BLaER1 treated with 17β-estradiol and CSF1 and Interleukin-3, amounts not matched to agents 10 nM and 100 nM (cell line): ENCODE results near the gene IL17RD.

Experiments
- H3K27ac ChIP-seq, 11 experiments: shearing (Covaris generic); formaldehyde crosslinking; 2 replicates each; pipeline ENCODE4 v1.8.1; 2022
- H3K27me3 ChIP-seq, 11 experiments: shearing (Covaris generic); formaldehyde crosslinking; 2 replicates each; pipeline ENCODE4 v1.8.1; 2022
- H3K36me3 ChIP-seq, 11 experiments: shearing (Covaris generic); formaldehyde crosslinking; 2 replicates each; pipeline ENCODE4 v1.8.1; 2022
- H3K4me1 ChIP-seq, 10 experiments: shearing (Covaris generic); formaldehyde crosslinking; 2 replicates each; pipeline ENCODE4 v1.8.1; 2022
- H3K4me2 ChIP-seq, 11 experiments: shearing (Covaris generic); formaldehyde crosslinking; 2 replicates each; pipeline ENCODE4 v1.8.1; 2022
- H3K4me3 ChIP-seq, 10 experiments: shearing (Covaris generic); formaldehyde crosslinking; 2 replicates each; pipeline ENCODE4 v1.8.1; 2022
- H3K9ac ChIP-seq, 11 experiments: shearing (Covaris generic); formaldehyde crosslinking; 2 replicates each; pipeline ENCODE4 v1.8.1; 2022
- H3K9me3 ChIP-seq, 11 experiments: shearing (Covaris generic); formaldehyde crosslinking; replicated peaks in 1 of 11; 2 replicates each; pipeline ENCODE4 v1.8.1; 2022
- H4K20me1 ChIP-seq, 11 experiments: shearing (Covaris generic); formaldehyde crosslinking; 2 replicates each; pipeline ENCODE4 v1.8.1; 2022
- Cebpa-rat ChIP-seq, 11 experiments: shearing (Covaris generic); IDR thresholded peaks; 2 replicates each; pipeline ENCODE4 v1.8.1; 2022

IL17RD gene

DNA sequence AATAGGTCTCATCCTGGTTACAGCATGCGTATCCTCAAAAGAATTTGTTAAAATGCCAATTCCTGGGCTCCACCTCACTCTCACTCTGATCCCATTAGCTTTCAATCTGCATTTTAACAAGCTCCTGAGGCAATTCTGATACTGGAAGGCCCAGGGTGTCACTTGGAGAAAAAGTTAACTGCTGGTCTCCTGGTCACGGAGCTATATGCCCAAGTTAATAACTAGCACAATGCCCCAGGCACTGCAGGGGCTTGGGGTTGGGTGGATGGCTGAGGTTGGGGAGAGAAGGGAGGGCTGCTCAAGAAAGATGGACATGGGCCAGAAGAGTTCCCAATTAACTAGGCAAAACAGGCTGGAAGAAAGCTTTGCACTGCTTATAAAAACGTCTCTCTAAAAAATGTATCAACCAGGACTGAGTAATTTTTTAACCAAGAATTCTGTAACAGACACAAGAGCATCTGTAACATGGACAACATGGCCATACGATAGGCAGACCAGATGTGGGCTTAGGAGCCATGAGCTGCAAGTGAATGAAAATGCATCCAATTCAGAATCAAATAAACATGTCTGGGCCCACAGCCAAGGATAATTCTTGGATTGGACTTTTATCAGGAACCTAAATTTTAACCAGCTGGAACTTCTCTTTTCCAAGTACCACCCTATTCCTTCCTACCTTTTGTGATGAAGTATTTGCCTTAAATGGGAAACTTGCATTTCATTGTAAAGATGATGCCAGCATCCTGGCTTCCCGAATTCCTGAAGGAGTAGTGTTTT lies 4.2 kb downstream of the IL17RD start:
- Histone ChIP-seq H4K20me1 (peaks cover 0 to 84% (median 10%) of the 10 kb centered on the region in 11 experiments; a peak in 15 of 22 replicates), H3K9me3 (no peaks in the 10 kb centered on the region), H3K27ac (no peak overlapping the region), H3K4me2 (peak overlapping the region in 6 of 11 experiments; percentile 78 to 97 (median 89); a peak in 10 of 22 replicates), H3K9ac (no peak overlapping the region), H3K36me3 (no peaks in the 10 kb centered on the region), H3K27me3 (peaks cover 47 to 99% (median 70%) of the 10 kb centered on the region in 11 experiments), H3K4me1 (peaks cover 17 to 47% (median 33%) of the 10 kb centered on the region in 10 experiments), H3K4me3 (no peak overlapping the region)
- no peak for TF ChIP-seq Cebpa-rat (IDR thresholded peaks at IDR 0.05)

DNA sequence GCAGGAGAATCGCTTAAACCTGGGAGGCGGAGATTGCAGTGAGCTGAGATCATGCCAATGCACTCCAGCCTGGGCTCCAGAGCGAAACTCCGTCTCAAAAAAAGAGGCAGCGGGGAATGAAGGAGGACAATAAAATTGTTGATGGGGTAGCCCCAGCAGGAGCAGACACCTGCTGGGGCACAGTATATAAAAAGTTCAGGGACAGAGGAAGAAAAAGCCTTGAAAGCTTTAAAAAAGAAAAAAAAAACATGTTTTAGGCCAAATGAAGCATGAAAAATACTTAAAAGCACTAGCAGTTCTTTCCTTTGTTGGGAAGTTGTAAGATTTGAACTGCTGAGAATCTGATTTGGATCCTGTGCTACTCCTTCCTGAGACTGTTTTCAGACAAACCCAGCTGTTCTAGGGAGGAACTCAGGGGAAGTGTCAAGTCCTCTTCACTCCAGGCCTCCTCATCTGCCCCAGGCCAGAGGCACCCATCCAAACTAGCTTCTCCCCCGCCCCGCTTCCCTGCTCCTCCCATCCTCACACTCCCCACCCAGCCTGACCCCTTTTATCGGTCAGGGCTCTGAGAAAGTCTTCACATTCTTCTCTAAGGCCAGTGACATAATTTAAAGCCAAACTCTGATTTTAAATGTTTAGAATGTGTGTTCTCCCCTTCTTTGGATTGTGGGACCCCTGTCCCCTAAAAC lies 4.9 kb downstream of the IL17RD start:
- H3K9me3 ChIP-seq = no peaks in the 10 kb centered on the region
- peak overlapping the region in 8 of 11 experiments; percentile 10 to 97 (median 88); a peak in 13 of 22 replicates for H3K4me2 ChIP-seq
- peaks cover 0 to 80% (median 10%) of the 10 kb centered on the region in 11 experiments; a peak in 15 of 22 replicates for H4K20me1 ChIP-seq
- H3K27ac ChIP-seq = no peak overlapping the region
- no peak overlapping the region for H3K9ac ChIP-seq
- TF ChIP-seq Cebpa-rat (IDR thresholded peaks at IDR 0.05) = no peak
- H3K4me1 ChIP-seq = peaks cover 17 to 45% (median 34%) of the 10 kb centered on the region in 10 experiments
- H3K4me3 ChIP-seq = no peak overlapping the region
- H3K27me3 ChIP-seq = peaks cover 47 to 99% (median 66%) of the 10 kb centered on the region in 11 experiments
- no peaks in the 10 kb centered on the region for H3K36me3 ChIP-seq

DNA sequence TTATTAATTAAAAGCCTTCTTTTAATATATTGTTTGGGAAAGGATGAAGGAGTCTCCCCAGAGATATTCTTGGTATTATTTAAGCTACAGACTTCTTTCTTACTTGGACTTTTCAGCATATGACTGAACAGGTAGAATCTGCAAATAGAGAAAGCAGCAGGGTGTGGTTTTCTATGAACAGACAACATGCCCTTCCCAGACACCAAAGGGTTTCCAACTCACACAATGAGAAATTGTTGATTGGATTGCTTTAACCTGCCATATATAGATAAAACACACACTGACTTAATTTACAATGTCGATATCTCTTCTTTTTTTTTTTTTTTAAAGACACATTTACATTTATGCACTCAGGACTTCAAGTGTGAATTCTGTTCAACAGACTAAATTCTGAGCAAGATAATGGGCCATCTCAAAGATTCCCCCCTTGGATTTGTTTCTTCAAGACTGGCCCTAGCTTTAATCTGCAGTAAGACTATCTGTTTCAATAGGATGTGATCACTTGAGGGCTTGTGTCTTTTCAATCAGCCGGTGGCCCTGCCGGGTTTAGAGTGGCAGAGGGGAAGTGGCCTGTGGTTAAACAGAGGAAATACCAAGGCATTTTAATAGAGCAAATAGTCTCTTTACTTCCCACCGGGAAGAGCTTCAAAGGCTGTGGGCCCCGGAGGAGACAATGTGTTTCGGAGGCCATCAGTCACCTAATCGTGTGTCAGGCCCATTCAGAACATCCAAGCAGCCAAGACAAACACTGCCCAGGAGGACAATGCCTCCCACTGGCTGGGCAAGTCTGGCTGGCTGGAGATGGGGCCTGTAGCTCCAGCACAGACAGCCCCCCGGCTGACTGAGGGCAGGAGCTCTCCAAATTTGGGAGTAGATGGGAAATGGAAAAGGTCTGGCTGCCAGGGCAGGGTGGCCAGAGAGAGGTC lies 6.1 kb downstream of the IL17RD start:
- no peaks in the 10 kb centered on the region for H3K36me3 ChIP-seq
- peaks cover 12 to 45% (median 29%) of the 10 kb centered on the region in 10 experiments for H3K4me1 ChIP-seq
- peak overlapping the region; percentile 71 to 97 (median 78) for H3K4me2 ChIP-seq
- H3K4me3 ChIP-seq = 0 out of 20 replicates have a peak overlapping the region, but pooled peaks of 1 of the 10 experiments have one; percentile 0
- TF ChIP-seq Cebpa-rat (IDR thresholded peaks at IDR 0.05) = no peak
- peaks cover 0 to 75% (median 3%) of the 10 kb centered on the region in 11 experiments; a peak in 14 of 22 replicates for H4K20me1 ChIP-seq
- peaks cover 35 to 98% (median 57%) of the 10 kb centered on the region in 11 experiments for H3K27me3 ChIP-seq
- H3K9ac ChIP-seq = no peak overlapping the region; a peak in 1 of 22 replicates
- H3K27ac ChIP-seq = no peak overlapping the region
- H3K9me3 ChIP-seq = no peaks in the 10 kb centered on the region

DNA sequence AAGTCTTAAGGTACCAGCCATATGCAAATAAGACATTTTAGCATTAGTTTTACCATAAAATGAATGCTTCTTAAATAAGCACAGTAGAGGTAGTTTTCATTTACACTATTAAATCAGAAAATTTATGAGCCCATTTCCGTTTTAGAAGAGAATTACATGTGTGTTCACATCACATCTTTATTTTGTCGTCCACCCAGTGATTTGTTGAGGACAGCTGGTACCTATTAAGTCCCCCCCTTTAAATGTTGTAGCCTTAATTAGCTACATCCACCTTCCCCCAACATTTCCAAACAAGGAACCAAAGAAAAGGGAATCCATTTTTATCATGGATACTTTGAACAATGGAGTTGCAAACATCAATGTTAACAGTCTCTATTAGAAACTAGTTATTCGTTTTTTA lies 6.8 kb downstream of the IL17RD start:
- TF ChIP-seq Cebpa-rat (IDR thresholded peaks at IDR 0.05) = no peak
- H3K4me2 ChIP-seq = peak overlapping the region in 7 of 11 experiments; percentile 75 to 97 (median 88); a peak in 11 of 22 replicates
- H3K27me3 ChIP-seq = peaks cover 28 to 93% (median 49%) of the 10 kb centered on the region in 11 experiments
- no peaks in the 10 kb centered on the region for H3K36me3 ChIP-seq
- no peak overlapping the region for H3K9ac ChIP-seq
- peaks cover 0 to 70% (median 0%) of the 10 kb centered on the region in 11 experiments; a peak in 9 of 22 replicates for H4K20me1 ChIP-seq
- peaks cover 11 to 45% (median 28%) of the 10 kb centered on the region in 10 experiments for H3K4me1 ChIP-seq
- no peaks in the 10 kb centered on the region for H3K9me3 ChIP-seq
- H3K27ac ChIP-seq = no peak overlapping the region
- H3K4me3 ChIP-seq = no peak overlapping the region

DNA sequence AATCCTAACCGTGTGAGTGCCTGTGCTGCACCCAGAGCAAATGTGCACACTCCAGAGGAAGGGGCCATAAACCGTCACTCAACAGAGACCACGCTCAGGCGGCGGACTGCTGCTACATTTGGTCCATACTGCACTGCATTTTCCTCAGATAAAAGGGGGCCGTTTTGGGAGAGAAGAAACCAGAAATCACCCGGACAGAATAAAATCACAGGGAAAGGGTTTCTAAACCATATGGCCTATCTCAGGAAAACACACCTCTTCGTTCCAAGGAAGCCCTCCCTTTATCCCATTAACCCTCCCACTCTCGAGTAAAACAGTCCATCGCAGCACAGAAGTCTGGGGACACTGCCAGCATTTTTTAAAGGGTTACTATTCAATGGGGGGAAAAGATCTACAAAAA lies 7.6 kb downstream of the IL17RD start:
- no peak overlapping the region for H3K27ac ChIP-seq
- TF ChIP-seq Cebpa-rat (IDR thresholded peaks at IDR 0.05) = no peak
- H3K4me1 ChIP-seq = peaks cover 11 to 45% (median 28%) of the 10 kb centered on the region in 10 experiments
- peaks cover 0 to 62% (median 0%) of the 10 kb centered on the region in 11 experiments; a peak in 9 of 22 replicates for H4K20me1 ChIP-seq
- H3K9ac ChIP-seq = no peak overlapping the region
- H3K27me3 ChIP-seq = peaks cover 20 to 92% (median 42%) of the 10 kb centered on the region in 11 experiments
- peak overlapping the region in 2 of 11 experiments; percentile 35 to 90; a peak in 3 of 22 replicates for H3K4me2 ChIP-seq
- H3K9me3 ChIP-seq = no peaks in the 10 kb centered on the region
- H3K36me3 ChIP-seq = no peaks in the 10 kb centered on the region
- H3K4me3 ChIP-seq = no peak overlapping the region

DNA sequence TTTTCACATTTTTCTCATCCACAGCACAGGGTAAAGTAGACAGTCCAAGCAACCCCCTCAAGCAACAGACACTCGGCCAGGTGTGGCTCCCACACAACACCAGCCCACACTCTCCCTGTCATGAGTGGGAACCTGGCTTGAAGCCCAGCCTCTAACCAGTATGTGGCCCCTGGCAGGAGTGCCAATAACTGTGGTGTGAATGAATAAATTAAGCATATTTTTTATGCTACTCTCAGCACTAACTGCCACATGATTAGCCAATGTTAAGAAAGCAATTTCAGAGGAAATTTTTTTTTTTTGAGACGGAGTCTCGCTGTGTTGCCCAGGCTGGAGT lies 9.9 kb downstream of the IL17RD start:
- H3K9ac ChIP-seq = no peak overlapping the region
- no peak overlapping the region for H3K27ac ChIP-seq
- TF ChIP-seq Cebpa-rat (IDR thresholded peaks at IDR 0.05) = no peak
- H4K20me1 ChIP-seq = peaks cover 0 to 43% (median 0%) of the 10 kb centered on the region in 11 experiments; a peak in 8 of 22 replicates
- peak overlapping the region in 6 of 11 experiments; percentile 1 to 53 (median 28); a peak in 7 of 22 replicates for H3K4me2 ChIP-seq
- H3K9me3 ChIP-seq = no peaks in the 10 kb centered on the region
- no peak overlapping the region for H3K4me3 ChIP-seq
- H3K36me3 ChIP-seq = no peaks in the 10 kb centered on the region
- H3K27me3 ChIP-seq = peaks cover 0 to 77% (median 19%) of the 10 kb centered on the region in 11 experiments; a peak in 16 of 22 replicates
- peaks cover 11 to 40% (median 26%) of the 10 kb centered on the region in 10 experiments for H3K4me1 ChIP-seq

DNA sequence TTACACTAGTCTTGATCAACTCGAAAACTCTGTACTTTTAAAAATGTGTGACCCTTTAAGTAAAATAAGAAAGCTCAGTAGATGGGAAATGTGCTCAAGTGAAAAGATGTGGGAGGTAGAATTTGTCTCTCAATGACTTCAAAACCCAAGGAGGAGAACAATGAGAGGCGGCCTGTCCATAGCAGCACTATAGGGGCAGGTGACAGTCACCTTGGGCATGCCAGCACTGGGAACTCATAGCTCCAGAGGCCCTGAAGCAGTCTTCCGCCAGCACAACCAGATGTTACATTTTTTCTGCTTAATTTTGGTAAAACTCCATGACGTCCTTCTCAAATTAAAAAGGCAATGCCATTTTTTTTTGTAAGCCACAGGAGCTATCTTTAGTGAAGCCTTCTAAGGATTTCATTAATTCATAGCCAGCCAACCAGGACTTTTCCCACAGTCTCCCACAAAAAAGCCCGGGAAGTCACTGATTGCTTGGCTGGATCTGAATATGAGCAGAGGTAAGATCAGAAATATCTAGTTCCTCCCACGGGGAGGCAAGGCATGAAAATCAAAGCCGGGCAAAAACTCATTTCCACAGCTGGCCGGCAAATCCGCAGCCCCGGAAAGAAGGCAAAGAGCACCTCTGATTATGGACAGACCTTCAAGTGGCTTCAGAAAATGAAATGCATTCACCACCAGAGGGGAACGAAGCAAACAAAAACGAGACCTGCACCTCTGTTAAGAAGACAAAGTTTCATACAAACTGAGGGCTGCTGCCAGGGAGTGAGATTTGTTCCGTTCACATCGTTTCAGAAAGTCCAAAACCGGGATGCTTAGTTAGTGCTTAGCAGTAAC lies 10.5 kb downstream of the IL17RD start:
- Histone ChIP-seq H3K9me3 (no peaks in the 10 kb centered on the region), H3K27ac (no peak overlapping the region), H3K4me1 (peaks cover 11 to 34% (median 20%) of the 10 kb centered on the region in 10 experiments), H3K27me3 (peaks cover 0 to 71% (median 15%) of the 10 kb centered on the region in 11 experiments; a peak in 15 of 22 replicates), H4K20me1 (peaks cover 0 to 37% (median 0%) of the 10 kb centered on the region in 11 experiments; a peak in 8 of 22 replicates), H3K9ac (no peak overlapping the region), H3K4me2 (peak overlapping the region in 6 of 11 experiments; percentile 1 to 53 (median 28); a peak in 7 of 22 replicates), H3K36me3 (no peaks in the 10 kb centered on the region), H3K4me3 (no peak overlapping the region)
- TF ChIP-seq Cebpa-rat (IDR thresholded peaks at IDR 0.05) = no peak
